Kidney capillary endothelial cell (primary cell): ENCODE measurements around the gene IQCF6.
"Not testable (repeated sequence)": the region's sequence is repeated elsewhere in the genome, so short reads cannot be mapped to it uniquely, and the experiment has no call there.

Experiments
- DNase-seq: peaks from one replicate; pipeline ENCODE4 v3.0.0-alpha.2; 2018; ENCODE audit warnings: low spot score

Gene IQCF6

GRCh38 chr3:51779137-51779536, at the start of gene IQCF6:
Gene IQCF6, minus strand, starts transcription at chr3:51779237. Its CDS starts 13 bp downstream, at chr3:51779224.
- DNase-seq = no peak

DNA sequence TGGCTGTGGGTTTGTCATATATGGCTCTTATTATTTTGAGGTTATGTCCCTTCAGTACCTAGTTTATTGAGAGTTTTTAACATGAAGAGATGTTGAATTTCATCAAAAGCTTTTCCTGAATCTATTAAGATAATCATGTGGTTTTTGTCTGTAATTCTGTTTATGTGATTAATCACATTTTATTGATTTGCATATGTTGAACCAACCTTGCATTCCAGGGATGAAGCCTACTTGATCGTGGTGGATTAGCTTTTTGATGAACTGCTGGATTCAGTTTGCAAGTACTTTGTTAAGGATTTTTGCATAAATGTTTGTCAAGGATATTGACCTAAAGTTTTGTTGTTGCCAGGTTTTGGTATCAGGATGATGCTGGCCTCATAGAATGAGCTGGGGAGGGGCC, 49.3 kb upstream of the IQCF6 start:
- DNase-seq = no peak

GRCh38 chr3:51819709-51820406, 40.8 kb upstream of the IQCF6 start:
- DNase-seq = no peak

DNA sequence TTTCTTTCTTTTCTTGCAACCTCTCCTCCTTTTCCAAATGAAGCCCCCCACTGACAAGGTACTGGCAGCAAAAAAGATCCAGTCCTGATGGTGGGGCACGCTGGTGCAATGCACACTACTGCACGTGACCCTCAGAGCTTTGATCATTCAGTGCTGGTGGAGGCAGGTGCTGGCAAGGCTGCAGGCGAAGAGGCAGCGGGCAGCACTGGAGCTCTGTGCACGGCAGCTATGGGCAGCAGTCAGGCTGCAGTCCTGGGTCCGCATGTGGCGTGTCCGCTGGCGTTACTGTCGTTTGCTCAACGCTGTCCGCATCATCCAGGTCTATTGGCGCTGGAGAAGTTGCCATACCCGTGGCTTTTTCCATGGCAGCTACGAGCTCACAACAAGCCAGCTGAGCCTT, 40.1 kb upstream of the IQCF6 start:
- DNase-seq = no peak

- no peak for DNase-seq
Observed at GRCh38 chr3:51817375-51817774, 38.3 kb upstream of the IQCF6 start.

DNA sequence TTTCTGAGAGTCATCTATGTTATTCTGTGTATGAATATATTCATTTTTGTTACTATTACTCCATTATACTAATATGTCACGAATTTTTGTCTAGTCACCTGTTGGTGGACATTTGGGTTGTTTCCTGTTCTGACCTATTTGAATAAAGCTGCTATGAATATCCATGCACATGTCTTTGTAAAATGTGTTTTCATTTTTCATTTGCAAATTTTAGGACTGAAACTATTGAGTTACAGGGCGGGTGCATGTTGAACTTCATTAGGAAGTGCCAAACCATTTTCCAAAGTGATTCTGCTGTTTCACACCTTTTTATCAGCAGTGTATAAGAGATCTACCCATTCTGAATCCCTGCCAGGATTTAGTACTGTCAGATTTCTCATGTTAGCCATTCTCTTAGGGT, 37.7 kb upstream of the IQCF6 start:
- DNase-seq = no peak

GRCh38 chr3:51815614-51816013, 36.6 kb upstream of the IQCF6 start:
- DNase-seq = no peak

GRCh38 chr3:51814034-51814433, 35.0 kb upstream of the IQCF6 start:
- no peak for DNase-seq

- DNase-seq = no peak
Observed at GRCh38 chr3:51813539-51813938, 34.5 kb upstream of the IQCF6 start.

GRCh38 chr3:51808934-51809333, 29.9 kb upstream of the IQCF6 start:
- no peak for DNase-seq

DNA sequence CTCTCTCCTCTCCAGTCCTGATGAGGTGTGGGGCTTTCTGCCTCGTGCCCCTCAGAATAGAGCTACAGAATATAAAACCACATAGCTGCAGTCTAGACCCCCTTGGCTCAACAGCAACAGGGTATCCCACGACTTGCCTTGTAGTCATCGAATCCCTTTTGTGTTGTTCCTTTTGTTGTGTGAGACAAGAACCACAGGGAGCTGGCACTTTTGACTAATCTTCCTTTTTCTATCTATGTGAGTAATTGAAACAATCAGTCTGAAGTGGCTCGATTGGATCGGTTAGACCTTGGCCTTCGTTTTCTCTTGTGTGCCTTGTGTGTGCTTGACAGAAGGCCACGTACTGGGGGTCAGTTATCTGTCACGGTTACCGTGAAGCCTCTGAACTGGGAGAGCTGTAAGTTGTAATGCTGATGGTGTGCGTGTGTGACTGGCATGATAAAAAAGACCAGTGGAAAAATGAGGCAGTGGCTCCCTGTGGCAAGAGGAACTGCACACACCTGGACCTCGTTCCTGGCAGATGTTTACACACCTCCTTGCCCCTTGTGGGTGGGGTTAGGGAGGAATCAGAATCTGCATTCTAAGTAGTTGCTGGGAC, 23.2 kb upstream of the IQCF6 start:
- DNase-seq = no peak

DNA sequence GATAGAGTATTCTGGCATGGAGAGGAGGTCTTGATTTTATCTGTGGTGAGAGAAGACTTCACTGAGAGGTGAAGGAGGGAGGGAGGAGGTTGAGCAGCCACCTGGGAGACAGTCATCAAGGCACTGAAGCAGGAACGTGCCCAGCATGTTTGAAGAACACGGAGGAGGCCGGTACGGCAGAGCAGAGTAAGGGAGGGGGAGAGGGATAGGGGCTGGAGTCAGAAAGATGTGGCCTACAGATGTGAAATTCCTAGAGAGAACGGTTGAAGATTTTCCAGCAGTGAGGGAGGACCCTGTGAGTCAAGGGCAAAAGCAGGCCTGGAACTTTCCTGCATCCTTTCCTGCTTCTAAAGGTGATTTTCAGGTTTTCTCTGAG, 21.7 kb upstream of the IQCF6 start:
- DNase-seq = no peak

- peak; percentile 74 for DNase-seq
Observed at GRCh38 chr3:51799879-51800749, 21.1 kb upstream of the IQCF6 start.

DNA sequence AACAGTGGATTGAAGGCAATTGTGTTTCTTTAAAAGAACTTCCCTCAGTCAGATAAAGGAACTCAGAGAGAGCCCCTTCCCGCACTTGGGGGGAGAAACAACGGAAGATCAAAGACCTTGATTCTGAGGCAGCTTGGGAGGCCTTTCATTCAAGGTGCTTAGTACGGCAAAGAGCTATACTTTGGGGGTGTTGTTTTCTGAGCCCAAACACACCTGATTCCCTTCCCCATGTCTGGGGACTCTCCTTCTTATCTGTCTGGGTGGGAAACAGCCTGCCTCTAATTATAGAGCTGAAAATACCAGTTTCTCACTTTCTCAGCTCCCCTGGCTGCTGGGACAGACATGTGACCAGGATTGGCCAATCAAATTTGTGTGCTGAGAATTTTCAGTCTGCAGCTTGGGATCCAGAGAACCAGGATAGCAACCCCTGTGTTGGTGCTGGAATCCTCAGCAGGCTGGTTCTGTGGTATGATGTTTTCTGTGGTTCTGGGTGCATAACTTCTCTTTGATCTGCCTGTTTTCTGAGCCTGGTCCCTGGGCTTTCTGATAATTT, 19.4 kb upstream of the IQCF6 start:
- DNase-seq = no peak

DNA sequence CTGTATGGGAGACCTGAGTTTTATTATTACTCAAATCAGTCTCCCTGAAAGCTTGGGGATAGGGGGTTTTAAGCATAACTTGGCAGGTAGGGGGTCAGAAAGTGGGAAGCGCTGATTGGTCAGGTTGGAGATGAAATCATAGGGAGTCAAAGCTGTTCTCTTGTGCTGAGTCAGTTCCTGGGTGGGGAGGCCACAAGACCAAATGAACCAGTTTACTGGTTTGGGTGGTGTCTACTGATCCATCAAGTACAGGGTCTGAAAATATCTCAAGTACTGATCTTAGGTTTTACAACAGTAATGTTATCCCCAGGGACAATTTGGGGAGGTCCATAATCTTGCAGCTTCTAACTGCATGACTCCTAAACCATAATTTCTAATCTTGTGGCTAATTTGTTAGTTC, 17.8 kb upstream of the IQCF6 start:
- DNase-seq = no peak

GRCh38 chr3:51794206-51794605, 15.2 kb upstream of the IQCF6 start:
- no peak for DNase-seq

- DNase-seq = no peak
Observed at GRCh38 chr3:51792206-51792605, 13.2 kb upstream of the IQCF6 start.

GRCh38 chr3:51789437-51789836, 10.4 kb upstream of the IQCF6 start:
- DNase-seq = no peak

GRCh38 chr3:51787576-51787975, 8.5 kb upstream of the IQCF6 start:
- DNase-seq = not testable (repeated sequence)

GRCh38 chr3:51786267-51786666, 7.2 kb upstream of the IQCF6 start:
- no peak for DNase-seq

DNA sequence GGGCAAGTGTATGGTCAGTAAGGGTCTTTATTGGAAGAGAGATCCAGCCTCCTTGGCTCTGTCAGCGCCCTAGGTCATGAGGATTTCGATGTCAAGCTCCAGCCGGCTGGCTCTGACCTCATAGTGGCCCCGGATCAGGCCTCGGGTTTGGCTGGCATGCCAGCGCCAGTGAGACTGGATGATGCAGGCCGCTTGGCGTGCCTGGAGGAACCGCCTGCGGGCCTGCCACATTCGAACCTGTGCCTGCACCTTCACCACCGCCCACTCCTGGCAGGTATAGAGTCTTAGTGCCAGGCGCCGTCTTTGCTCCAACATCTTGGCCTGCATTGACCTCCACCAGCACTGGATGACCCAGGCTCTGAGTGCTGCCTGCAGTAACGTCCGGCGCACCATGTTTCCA, 483 bp downstream of the IQCF6 start:
- DNase-seq = no peak

- no peak for DNase-seq
Observed at GRCh38 chr3:51777985-51778384, 1.1 kb downstream of the IQCF6 start.

GRCh38 chr3:51773529-51774056, 5.4 kb downstream of the IQCF6 start:
- no peak for DNase-seq
